Activated CD4-positive, alpha-beta T cell treated with anti-CD3 and anti-CD28 coated beads, Interleukin-2, Interleukin-6, amounts not matched to agents 100 ng/mL and 50 ng/mL, durations not matched to agents 16 hours and 8 hours (primary cell): ENCODE results near the gene RAPGEF5.
"Not testable (repeated sequence)": the region's sequence is repeated elsewhere in the genome, so short reads cannot be mapped to it uniquely, and the experiment has no call there.

Experiments
- DNase-seq: peaks from one replicate; pipeline ENCODE4 v3.0.0-alpha.2; 2020

The RAPGEF5 gene

DNA sequence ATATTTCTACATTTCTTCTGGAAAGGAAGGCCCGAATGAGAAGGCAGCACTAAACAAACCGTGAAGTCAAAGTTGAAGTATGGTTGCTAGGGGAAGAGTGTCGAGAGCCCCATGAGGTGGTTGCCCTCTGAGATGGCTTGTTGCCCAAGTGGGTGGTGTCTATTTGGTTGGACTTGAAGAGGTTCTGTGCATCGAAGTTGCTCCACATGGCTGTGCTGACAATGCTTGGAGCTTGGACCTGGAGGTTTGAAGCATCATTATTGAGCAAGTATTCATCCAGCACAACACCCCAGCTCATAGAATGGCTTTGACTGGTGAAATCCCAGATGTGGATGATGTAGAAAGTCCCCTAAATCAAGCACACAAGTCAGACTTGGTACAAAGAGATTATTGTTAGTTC, 246.1 kb downstream of the RAPGEF5 start:
- DNase-seq: no peak

DNA sequence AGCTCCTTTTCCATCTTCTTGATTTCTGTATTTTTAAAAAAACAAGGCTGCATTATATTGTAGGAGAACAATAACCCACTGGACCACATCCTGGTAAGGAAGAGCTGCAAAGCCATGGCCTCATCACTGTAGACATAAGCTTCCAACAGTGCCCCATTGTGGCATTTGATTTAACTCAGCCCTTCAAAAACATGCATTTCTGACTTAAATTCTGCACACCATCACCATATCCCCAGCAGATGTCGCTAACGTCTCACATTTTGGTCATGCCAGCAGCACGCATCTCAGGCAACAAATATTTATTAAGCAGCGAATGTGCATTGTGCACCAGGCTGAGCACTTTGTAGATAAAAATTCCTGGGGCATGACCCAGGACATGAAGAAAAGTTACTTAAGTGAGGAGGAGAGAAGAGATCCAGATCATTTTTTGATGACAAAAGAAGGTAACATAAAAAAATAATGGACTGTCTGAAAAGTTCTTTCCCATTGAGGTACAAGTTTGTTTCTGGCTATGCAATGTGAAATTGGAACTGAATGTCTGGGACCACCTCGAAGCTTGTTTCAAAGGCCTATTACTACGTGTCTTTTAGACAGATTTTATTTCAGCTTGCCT, 246.6 kb downstream of the RAPGEF5 start:
- peak; percentile 81 for DNase-seq

DNA sequence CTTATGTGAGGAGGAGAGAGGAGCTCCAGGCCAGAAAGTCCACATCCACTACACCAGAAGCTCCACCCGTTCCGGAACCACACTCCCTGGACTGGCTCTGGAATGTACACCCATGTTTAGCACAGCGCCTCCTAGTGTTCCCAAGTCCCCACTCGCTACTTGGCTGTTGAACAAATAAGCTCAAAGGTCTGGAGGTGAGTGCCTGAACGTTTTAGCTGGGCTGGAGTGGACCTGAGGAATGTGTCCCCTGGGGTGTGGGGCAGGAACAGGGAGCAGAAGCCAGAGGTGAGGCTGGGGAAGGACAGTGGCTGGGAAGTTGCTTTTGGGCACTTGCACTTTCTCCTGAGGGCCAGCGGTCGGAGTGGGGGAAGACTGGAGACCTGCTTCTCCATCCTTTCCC, 247.2 kb downstream of the RAPGEF5 start:
- DNase-seq: peak; percentile 39

DNA sequence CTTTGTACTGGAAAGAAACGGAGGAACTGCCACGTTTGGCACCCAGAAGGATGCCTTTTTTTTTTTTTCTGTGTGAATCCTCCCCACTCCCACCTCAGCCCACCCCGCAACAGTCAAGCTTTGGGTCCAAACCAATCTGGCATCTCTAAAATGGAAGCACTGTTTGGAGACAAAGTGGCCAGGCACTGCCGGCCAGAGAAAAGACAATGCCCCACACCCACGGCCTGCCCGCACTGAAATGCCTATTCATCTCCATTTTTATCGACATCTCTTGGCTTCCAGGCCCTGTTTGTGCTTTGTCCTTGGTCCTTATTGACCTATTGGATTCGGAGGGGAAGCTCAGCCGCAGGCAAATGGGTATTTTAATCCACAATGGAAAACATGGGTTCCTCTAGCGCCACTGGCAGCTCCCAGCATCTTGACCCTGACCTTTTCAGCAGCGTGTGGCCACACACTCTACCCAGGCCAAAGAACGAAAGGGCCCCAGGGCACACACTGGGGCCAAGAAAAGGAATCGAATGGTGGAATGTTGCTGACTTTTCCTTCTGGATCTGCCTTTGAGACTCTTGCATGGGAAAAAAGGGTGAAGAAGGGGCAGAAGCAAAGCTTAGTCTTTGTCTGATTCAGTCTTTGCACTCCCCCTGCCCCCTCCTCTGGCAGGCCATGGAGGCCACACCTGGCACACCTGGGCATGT, 248.7 kb downstream of the RAPGEF5 start:
- no peak for DNase-seq

DNA sequence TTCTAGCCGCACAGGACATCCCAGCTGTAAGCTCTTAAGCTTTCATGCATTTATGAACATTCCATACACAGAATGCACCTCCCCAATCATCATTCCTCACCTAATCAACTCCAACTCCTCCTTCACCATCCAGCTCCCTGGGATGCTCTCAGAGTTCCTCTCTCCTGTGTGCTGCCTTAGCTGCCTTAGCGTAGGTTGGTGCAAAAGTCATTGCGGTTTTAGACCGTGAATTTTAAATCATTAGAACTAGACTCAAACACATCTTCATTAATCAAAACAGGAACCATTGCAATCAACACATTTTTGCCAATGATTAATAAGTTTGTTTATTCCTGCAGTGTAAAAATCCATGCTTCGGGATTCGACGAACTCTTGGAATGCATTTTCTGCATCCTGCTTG, 251.4 kb downstream of the RAPGEF5 start:
- DNase-seq: no peak

DNA sequence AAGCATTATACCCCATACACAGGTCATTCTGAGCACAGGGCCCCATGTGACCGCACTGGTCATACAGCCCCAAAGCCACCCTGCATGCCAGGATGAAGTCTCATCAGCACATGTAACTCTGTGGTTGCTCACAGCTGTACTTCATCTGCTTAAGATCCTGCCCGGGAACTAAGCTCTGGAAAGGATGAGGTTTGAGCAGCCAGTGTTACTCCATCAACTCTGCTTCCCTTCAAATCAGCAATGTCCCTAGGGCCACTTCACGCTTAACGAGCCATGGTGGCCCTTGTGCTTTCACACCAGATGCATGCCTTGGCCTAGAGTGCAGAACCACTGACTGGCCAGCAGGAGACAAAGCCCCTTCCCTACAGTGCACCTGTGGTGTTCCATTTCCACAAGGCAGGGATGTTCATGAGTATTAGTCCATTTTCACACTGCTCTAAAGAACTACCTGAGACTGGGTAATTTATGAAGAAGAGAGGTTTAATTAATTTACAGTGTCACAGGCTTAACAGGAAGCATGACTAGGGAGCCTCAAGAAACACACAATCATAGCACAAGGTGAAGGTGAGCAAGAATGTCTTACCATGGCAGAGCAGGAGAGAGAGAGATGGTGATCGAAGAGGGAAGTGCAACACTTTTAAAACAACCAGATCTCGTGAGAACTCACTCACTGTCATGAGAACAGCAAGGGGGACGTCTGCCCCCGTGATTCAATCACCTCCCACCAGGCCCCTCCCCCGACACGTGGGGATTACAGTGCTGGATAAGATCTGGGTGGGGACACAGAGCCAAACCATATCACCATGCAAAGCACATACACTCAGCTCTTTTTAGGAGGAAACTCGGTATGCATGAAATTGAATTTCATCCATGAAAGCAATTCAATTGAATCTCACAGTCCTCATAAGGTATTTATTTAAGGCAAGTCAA, 262.3 kb downstream of the RAPGEF5 start:
- no peak for DNase-seq

DNA sequence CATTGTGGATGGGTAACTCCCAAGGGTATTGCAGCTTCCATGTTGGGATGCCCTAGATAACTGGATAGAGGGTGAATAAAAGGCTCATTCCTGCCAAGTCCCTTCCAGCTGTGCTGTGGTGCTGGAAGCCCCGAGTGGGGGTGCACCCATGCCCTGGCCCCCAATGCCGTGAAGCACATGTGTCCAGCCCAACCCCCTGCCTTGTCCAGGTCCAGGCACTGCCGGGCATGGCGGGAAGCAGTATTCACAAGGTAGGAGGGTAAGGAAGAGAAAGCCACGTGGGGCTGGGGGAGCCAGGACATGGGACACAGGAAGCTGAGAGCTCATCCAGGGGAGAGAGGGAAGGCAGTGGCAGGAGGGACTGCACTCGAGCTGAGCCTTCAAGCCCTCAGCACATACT, 263.0 kb downstream of the RAPGEF5 start:
- DNase-seq: no peak

DNA sequence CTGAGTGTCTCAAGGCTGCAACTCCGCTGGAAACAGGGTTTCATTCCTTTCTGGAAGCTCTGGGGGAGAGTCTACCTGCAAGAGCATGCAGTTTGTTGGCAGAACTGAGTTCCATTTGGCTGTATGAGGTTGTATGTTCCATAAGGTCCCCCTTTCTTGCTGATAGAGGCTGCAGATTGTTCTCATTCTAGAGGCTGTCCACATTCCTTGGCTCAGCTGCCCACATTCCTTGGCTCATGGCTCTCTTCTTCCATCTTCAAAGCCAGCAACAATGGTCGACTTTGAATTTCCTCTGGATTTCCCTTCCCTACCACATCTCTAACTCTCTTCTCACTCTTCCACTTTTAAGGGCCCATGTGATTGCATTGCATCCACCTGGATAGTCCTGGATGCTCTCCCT, 264.0 kb downstream of the RAPGEF5 start:
- no peak for DNase-seq

DNA sequence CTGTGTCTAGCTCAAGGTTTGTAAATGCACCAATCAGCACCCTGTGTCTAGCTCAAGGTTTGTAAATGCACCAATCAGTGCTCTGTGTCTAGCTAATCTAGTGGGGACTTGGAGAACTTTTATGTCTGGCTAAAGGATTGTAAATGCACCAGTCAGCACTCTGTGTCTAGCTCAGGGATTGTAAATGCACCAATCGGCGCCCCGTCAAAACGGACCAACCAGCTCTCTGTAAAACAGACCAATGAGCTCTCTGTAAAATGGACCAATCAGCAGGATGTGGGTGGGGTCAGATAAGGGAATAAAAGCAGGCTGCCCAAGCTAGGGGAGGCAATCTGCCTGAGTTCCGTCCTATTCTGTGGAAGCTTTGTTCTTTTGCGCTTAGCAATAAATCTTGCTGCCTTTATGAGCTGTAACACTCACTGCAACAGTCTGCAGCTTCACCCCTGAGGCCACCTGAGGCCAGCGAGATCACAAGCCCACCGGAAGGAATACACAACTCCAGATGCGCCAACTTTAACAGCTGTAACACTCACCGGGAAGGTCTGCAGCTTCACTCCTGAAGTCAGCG, 265.9 kb downstream of the RAPGEF5 start:
- not testable (repeated sequence) for DNase-seq

DNA sequence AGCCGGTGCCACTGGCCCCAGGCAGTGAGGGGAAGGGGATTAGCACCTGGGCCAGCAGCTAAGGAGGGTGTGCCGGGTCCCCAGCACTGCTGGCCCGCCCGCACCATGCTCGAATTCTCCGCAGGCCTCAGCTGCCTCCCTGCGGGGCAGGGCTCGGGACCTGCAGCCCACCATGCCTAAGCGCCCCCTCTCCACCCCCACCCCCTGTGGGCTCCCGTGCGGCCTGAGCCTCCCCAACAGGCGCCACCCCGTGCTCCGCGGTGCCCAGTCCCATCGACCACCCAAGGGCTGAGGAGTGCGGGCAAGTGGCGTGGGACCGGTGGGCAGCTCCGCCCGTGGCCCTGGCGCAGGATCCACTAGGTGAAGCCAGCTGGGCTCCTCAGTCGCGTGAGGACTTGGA, 266.4 kb downstream of the RAPGEF5 start:
- DNase-seq: no peak

DNA sequence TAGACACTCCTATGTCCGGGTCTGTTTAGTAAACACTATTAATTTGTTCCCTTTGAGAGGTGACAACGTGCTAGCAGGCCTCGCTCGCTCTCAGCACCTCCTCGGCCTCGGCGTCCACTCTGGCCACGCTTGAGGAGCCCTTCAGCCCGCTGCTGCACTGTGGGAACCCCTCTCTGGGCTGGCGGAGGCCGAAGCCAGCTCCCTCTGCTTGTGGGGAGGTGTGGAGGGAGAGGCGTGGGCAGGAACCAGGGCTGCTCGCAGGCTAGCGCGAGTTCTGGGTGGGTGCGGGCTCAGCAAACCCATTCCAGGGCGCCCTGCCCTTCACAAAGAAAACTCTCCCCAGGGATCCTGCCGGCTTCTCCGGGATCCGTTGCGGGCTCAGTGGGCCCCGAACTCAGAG, 266.8 kb downstream of the RAPGEF5 start:
- DNase-seq: no peak

DNA sequence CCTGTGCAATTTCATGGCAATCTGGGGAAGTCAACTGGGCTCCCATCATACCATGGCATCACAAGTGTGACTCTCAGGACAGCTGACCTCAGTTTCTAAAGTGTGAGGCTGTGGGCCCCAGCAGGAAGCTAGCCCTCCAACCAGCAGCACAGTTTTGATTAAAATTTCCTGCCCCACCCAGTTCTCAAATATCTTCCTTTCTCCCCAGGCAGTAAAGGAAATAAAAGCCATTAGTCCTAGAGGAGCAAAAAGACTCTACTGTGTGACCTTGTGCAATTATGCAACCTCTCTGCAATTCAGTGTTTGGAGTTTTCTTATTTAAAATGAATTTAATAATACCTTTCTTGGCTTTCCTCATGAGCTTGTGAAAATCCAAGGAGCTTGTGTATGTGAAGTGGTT, 268.1 kb downstream of the RAPGEF5 start:
- DNase-seq: no peak

DNA sequence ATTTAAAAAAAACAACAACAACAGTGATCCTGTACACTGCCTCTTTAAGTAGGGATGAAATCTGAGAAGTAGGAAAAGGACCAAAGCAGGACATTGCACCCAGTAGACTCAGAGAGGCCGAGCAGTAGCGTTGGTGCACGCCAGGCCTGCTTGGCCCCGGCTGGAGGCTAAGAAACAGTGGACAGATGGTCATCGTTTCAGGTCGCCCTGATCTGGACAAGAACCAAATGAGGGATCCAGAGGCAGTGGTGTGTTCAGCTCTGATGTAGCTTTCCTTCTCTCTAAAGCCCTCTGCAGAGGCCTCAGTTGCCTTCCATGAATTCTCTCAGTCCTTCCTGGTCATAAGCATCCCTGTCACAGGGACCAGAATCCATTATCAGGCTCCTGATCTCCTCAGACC, 269.1 kb downstream of the RAPGEF5 start:
- no peak for DNase-seq

DNA sequence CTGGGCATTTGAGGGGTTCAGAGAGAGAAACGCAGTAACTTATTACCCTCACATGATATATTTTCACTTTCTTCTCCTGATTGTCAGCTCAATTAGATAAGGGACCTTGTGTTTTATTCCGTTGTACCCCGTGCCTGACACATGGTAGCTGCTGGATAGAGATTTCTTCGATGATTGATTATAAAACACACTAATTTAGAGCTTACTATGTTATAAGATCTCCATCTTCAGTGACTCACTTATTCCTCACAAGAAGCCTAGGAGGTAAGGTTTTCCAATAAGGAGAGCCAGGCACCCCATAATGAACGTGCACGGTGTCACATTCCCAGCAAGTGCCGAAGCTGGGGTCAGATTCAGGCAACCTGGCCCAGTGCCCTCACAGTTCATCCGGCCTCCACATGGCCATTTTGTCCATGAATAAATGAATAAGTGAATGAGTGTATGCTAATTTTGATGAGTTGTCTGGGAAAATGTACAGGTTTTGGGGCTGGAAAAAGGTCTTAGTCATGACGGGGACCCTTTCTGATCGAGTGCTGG, 273.2 kb downstream of the RAPGEF5 start:
- DNase-seq: no peak

DNA sequence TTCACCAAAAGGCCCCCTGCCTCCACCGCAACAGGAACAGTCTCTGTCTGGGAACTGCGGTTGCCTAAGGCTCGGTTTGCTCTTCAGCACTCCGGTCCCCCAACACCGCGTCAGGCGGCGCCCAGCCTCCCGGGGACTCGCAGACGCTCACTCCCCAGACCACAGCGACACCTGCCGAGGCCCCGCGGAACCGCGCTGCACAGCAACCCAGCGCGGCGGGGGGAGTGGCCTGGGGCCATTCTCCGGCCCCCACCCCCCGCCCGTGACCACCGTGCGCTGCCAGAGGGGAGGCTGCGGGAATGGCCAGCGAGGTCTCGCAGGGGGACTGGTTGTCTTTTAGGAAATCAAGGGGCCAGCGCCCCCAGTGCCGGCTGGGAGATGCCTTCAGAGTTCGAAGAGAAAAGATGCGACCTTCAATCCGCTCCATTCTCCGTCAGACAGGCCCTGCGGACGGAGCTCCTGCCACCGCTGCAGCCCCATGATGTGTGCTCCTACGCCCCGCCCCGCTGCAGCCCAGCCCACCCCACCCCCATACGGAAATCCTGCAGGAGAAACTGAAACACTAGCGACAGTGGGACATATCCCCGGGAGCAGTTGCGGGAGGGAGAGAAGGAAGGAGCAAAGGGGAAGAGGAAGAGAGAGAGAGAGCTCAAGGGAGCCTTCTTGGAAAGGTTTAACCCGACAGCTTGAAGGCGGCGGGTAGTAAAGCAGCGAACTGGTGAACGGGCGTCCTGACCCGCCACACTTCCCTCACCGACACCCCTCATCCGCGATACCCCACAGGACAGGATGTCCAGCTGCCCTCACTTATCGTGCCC, 273.9 kb downstream of the RAPGEF5 start:
- peak; percentile 91 for DNase-seq

DNA sequence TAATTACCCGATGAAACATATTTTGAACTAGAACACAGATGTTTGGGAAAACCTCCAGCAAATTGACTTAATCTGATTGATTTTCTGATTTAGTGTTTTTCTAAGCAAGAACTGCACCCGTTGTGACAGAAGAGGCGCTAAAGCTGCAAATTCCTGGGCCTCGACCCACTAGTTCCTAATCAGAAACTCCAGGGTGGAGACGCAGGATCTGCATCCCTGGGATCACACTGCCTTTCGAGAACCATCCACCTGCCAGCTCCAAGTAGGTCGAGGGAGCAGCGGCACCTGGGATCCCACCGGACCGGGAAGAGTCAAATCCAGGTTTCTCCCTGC, 274.4 kb downstream of the RAPGEF5 start:
- no peak for DNase-seq

DNA sequence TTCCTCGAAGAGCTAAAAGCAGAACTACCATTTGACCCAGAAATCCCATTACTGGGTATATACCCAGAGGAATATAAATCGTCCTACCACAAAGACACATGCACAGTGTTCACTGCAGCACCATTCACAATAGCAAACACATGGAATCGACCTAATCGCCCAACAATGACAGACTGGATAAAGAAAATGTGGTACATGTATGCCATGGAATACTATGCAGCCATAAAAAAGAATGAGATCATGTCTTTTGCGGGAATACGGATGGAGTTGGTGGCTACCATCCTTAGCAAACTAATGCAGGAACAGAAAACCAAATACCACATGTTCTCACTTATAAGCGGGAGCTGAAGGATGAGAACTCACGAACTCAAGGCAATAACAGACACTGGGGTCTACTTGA, 276.7 kb downstream of the RAPGEF5 start:
- DNase-seq: not testable (repeated sequence)

DNA sequence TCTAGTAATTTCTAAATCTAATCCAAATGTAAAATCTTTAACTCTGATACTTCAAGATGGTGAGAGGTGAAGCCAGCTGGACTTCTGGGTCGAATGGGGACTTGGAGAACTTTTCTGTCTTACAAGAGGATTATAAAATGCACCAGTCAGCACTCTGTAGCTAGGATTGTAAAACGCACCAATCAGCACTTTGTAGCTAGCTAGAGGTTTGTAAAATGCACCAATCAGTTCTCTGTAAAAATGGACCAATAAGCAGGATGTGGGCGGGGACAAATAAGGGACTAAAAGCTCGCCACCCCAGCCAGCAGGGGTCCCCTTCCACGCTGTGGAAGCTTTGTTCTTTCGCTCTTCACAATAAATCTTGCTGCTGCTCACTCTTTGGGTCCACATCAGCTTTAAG, 278.1 kb downstream of the RAPGEF5 start:
- DNase-seq: not testable (repeated sequence)

DNA sequence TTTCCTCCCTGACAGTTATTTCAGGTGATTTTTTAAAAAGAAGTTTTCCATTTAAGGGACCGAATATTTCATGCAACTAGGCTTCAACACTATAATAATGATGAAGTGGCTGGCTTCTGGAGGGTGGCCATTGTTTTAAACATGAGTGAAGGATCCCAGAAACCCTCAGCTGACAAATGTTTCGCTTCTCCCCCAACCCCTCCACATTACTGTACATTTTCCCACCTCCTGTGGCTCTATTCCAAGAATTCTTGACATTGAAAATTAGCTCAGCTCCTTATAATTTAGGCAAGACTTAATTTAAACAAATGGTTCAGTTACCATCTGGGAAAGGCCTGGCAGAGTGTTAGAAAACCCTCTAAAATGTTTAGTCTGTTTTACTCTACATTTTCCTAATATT, 281.4 kb downstream of the RAPGEF5 start:
- no peak for DNase-seq

DNA sequence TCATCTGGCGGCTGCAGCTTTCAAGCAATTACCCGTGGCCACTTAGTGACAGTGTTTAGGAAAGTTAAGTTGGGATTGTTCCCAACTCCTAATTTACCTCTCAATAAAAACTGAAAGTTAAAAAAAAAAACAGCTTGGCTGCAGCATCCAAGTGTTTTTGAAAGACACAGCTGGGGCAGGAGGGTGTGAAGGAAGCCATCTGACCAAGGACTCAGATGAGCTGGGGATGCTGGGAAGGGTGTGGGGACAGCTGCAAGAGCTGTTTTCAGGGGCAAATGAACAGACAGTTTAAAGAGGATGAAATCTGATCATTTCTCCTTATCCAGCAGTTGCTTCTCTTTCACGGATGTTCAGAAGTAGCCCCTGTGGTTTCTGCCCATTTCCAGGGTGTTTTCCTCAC, 282.1 kb downstream of the RAPGEF5 start:
- no peak for DNase-seq
